Occipital lobe (tissue), 2 donors: Measurements from ENCODE around the gene THADA. TPM values are rescaled to one million over a fixed set of nuclear protein-coding genes. Genes with fewer than 3 reads are reported as not detected.
"Not testable (repeated sequence)": the region's sequence is repeated elsewhere in the genome, so short reads cannot be mapped to it uniquely, and the experiment has no call there.

Source experiments
- DNase-seq: peaks from one replicate; lab custom pipeline; 2025; lab: John Stamatoyannopoulos, UW
- total RNA-seq: library from RNA; depleted of rRNA; stranded (reverse); fragments of >200 nt; gene quantifications from one replicate; pipeline ENCODE4 v1.2.3, GENCODE V29; 2014

THADA gene
- total RNA-seq, 1 donor from 2014 or later: 40.9 TPM

DNA sequence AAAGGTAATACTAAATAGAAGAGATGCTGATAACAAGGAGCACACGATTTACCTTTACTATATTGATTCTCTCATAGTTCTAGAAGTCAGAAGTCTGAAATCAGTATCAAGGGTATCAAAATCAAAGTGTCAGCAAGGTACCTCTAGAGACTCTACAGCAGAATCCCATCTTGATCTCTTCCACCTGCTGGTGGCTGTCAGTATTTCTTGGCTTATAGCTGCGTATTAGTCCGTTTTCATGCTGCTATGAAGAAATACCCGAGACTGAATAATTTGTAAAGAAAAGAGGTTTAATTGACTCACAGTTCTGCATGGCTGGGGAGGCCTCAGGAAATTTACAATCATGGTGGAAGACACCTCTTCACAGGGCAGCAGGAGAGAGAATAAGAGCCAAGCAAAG, 149.1 kb downstream of the THADA start:
- DNase-seq: not testable (repeated sequence)

DNA sequence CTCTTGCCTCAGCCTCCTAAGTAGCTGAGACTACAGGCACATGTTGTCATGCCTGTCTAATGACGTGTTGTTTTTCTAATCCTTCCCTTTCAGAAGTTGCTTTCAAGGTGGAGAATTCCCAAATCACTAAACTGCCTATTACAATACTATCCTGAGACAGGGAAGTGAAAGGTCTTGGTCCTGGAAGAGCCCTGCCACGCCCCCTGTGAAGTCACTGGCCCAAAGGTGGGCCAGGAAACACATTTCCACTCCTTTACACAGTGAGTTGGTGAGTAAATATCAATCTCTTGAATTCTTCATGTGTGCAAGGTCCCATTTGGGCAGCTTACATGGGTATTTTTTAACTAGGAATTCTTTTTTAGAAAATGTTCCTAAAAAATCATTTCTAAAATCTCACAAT, 150.1 kb downstream of the THADA start:
- no peak for DNase-seq

DNA sequence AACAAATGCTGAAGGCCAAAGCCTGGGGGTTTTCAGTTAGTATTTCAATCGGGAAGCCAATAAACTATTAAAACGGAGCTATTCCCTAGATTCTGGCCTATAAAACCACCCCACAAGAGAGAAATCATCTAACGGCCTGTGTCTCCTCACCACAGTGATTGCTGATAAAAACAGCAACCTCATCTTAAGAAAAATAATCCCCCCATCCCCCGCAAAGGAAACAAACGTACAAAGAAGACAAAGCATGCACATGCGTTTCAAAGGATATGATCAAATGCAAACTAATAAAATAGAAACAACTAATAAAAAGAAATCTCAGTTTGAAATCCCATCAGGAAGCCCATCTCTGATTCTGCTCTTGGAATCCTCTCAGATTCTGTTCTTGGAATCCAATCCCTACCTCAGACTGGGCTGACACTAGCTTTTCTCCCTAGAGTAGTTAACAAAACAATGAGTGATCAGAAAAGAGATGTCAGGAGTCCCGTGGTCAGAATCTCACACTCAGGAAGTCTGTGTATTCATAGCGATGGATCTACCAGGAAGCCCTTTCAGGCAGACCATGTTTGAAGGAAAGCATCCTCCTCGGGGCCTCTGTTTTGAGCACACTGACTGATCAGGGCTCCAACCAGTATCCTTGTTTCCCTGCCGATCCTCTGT, 150.7 kb downstream of the THADA start:
- no peak for DNase-seq

DNA sequence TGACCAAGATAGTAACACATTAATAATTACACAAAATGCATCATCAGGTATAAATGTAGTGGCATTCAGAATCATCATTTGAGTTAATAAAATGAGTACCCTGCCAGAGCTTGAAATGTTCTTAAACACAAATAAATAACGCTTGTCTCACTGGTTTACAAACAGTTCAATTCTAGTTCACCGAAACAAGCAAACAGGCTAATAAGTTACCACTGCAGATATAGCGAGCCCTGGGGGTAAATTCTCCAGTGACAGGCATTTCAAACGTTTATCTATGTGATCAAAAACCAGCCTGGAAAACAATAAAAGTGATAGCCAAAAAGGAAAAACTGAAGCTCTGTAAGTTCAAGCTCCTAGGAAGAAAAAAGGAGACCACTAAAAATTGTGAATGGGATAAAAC, 152.6 kb downstream of the THADA start:
- no peak for DNase-seq

DNA sequence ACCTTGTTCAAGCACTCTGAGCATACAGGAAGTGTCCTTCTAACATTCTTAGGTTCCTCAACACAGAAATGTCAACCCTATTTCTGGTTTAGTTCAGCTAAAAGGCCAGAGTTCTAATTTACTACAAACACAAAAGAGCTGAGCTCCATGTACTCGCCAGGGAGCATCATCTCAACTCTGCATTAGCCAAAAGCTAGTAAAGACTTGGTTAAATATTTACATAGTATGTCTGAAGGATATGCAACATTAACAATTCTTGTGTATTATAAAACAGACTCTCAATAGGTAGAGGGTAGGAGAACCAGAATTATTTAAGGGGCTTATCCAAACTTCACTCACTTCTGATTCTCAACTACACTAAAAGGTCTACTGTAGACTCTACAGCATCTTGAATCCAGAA, 154.6 kb downstream of the THADA start:
- DNase-seq: no peak

DNA sequence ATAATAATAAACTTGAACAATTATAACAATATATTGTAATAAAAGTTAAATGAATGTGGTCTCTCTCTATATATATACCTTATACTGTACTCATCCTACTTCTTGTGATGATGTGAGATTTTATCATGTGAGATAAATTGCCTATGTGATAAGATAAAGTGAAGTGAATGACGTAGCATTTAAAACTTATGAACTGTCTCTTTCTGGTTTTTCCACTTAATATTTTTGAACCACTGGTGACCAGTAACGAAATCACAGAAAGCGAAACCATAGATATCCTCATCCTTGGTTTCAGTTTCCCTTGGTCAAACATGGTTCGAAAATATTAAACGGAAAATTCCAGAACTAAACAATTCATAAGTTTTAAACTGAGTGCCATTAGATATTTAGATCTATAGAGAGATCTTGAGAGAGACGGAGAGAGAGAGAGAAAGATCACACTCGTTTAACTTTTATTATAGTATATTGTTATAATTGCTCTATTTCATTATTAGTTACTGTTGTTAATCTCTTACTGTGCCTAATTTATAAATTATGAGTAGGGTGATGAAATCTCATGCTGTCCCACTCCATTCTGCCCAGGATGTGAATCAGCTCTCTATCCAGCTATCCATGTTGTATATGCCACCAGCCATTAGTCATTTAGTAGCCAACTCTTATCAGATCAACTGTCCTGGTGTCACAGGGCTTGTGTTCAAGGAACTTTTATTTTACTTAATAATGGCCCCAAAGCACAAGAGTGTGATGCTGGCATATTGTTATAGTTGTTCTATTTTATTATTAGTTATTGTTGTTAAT, 156.8 kb downstream of the THADA start:
- no peak for DNase-seq

DNA sequence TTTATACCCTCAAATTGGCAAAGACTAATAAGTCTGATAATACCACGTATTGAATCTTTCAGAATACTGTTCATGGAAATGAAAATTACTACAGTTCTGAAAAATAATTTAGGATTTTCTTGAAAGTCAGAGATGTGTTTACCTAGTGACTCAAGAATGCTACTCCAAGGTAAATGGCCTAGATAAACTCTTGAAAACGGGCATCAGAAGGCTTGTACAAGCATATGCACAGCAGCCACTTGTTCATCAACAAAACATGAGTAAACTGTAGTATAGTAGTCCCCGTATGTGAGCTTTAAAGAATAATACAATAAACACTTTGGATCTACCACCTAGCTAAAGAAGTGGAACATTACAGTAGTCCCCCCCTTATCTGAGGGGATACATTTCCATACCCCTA, 157.5 kb downstream of the THADA start:
- no peak for DNase-seq

DNA sequence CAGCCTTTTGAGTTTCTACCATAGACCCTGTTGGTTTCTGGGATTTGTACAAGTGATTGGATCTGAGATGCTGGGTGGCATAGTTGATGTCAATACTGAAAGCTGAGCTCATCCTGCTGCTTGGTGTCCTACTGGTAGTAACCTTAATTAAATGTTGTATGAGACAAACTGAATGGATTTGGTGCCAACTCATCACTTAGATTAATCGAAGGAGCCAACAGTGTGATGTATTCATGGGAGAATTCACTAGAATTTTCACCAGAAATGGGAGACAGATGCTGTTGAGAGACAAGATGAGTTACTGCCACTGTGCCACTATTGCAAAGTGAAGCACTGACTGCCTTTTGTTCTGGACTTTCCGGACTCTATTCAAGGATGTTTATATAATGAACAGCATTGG, 158.5 kb downstream of the THADA start:
- no peak for DNase-seq

DNA sequence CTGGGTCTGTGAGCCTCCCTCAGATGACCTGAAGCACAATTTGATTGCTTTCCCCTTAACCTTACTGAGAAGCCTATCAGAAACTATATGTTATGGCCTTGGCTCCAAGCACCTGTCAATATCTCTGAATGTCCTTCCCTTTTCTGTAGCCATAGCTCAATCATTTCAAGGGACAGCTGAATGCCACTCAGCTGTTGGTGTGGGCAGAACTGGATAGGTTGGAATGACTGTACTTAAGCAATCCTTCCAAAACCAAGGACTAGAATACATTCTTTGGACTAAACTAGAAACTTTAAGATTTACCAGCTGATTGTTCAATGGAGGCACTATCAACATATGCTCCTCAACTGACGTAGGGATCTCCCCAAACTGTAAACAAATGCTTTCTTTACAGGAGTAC, 159.4 kb downstream of the THADA start:
- DNase-seq: no peak

DNA sequence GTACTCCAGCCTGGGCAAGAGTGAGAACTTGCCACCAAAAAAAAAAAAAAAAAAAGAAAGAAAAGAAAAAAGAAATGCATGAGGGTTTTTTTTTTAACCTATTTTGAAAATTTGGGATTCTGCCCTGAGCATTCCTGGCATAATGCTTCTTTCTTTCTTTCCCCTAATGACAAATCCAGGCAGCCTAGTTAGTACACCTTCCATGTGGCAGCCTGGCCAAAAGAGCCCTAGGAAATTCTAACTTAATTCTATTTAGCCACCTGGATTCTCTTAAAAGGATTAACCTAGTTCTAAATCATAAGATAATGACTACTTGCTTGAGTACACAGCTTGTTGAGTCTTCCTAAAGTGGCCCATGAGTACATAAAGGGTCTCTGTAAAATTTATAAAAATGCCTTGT, 160.1 kb downstream of the THADA start:
- no peak for DNase-seq

DNA sequence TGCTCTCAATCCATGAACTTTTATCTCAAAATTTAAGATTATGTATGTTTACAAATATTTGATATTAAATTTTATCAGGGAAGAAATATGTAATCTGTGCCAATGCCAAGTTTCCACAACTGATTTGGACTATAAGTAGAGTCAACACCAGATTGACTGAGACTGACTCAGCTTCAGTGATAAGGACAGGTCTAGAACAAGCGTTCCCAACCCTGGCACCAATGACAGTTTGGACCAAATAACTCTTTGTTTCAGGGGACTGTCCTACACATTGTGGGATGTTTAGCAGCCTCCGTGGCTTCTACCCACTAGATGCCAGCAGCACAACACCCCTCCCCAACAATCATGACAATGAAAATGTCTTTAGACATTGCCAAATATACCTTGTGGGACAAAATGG, 165.3 kb downstream of the THADA start:
- no peak for DNase-seq

DNA sequence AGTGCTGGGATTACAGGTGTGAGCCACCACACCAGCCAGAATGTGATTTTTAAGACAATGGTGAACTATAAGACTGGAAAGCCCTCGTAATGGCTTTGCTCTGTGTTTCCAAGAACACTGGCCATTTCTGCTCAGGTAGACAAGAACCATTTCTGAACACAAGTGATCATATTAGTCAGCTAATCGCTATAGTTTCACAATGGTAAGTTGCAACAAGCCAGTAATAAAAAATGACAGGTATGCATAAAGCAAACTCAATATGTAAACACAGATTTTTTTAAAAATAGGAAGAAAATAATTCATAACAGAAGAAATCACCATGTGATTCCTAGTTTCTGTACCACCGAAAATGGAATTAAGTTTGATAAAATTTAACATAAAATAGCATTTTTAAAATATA, 166.5 kb downstream of the THADA start:
- no peak for DNase-seq

DNA sequence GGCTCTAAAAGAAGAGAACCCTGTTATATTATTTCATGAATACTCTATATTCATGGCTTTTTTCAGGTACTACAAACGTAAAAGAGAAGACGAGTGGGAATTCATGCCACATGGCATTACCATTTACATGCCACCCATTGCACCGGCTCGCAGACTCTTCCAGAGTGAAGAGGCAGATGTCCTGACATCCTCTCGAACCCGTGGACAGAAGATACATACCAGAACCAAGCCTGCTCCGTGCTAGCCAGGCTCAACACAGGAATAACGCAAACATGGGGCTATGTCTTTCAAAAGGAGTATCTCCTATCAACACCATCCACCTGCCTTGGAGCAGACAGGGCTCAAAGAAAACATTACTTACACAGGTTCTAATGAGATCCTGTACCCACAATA, 168.8 kb downstream of the THADA start:
- no peak for DNase-seq

DNA sequence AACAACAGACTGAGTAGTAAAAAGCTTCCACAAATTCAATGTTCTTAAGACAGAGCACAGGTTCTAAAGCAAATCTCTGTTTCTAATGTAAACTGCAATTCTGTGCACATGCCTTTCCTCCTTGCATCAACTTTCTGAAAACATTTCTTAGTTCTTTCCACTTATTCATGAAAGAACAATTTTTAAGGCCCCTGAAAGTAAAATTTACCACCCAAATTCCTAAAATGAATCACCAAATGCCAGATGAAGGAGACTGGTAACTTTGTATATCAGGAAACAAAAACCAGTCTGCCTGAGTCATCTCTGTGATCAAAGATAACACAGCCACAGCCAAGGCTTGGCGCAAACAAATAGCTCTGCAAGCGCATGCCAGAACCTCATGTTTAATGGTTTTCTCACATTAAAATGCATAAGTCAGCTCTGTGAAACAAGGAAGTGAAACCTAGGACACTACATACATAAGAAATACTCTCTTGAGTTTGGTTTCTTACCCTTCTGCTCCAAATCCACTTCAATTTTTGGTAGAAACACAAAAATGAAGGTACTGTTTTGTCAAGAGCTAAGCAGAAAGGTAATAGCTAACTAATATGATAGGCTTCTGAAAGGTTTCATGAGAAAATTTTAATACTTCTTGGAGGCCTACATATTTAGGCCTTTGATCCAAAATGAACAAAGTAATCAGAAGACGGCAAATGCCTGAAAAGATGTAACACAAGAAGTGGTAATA, 169.4 kb downstream of the THADA start:
- DNase-seq: peak; percentile 40

DNA sequence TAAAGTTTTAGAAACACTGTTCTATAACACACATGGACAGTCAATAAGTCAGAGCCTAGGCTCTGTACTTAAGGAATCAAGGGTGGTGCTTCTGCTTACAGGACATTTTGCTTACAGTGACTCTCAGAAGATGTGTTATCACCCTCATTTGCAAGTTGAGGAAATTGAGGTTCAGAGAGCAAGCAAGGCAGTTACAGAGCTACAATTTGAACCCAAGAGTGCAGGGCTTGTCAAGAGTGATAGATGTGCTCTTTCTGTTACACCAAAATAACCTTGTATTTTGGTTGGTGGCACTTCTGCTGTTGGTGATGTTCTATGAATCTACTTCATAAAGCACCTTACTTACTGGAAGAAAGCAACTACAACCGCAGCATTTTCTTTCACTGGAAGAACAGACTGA, 170.2 kb downstream of the THADA start:
- DNase-seq: no peak

DNA sequence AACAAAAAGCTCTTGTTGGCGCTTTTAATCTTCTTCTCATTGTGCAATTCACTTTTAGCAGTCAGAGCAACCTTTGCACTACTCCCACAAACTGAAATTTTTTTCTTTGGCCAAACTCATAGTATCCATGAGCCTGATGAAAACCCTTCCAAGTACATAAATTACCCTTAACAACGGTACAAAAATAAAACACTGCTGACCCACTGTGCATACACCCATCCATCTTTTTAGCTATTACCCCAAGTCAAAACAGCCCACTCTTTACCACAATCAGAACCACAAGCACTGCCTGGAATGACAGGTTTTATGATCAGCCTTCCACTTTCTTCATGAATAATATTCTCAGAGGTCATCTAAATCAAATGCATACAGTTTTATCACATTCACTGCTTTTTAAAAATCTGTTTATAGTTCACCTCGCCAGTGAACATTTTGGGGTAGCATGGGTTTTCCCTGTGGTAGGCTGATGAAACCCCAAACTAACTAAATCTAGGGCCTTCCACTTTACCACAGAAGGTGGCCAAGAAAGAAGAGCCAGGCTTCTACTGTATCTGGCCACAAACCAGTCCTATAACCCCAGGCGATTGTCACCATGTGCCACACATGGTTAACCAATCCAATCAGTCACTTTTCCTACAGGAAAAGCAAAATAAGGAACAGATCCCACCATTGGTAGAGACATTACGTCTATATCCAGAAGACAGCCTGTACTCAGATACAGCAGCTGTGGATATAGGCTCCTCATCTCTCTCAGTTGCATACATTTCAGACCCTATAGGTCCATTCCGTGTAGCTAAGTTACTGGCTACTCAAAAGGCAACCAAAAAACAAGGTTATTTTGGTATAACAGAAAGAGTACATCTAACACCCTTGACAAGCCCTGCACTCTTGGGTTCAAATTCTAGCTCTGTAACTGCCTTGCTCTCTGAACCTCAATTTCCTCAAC, 171.3 kb downstream of the THADA start:
- no peak for DNase-seq

DNA sequence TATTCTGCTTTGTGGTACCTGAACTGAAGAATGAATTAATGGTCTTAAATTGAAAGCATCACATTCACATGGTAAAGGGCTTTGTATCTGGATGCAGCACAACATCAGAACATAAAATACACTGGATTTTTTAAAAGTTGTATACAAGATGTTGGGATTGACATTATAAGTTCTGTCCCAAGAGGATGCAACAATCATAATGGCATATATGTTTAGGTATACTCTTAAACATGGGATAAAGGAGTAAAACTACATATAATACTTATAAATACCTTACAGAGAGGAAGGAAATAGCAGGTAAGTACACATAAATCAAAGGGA, 171.9 kb downstream of the THADA start:
- no peak for DNase-seq

DNA sequence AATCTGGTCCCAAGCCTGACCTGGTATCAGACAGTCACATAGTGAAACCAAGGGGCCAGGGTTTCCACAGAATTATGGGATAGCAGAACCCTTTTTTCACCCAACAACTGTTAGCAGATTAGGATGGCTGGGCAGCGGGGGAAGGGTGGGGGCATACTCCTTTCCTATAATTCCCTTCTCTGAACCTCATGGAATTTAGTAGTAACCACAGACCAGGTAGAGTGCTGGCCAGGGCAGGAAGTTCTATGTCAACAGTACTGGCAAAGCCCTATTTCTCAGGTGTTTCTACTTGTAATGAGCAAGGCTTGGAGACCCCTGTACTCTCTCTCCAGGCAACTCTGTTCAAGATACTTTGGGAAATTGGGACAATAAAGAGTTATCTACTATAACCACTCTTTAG, 174.6 kb downstream of the THADA start:
- DNase-seq: no peak

DNA sequence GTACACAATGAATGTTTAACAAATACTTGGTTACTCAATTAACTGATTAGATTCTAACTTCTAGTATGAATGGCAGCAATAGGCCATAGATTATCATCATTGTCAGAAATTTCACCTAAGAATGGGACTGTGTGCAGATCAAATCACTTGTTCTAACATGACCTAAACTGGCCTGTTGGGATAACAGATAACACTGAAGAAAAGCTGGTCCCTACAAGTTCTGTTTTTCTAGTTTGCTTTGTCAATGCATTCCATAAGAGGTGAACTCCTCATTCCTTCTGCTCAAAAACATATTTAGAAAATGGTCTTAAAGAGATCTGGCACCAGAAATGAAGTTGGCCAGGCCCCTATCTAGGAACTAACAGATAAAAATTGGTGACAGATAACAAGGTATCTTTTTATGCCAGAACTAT, 175.4 kb downstream of the THADA start:
- DNase-seq: no peak

DNA sequence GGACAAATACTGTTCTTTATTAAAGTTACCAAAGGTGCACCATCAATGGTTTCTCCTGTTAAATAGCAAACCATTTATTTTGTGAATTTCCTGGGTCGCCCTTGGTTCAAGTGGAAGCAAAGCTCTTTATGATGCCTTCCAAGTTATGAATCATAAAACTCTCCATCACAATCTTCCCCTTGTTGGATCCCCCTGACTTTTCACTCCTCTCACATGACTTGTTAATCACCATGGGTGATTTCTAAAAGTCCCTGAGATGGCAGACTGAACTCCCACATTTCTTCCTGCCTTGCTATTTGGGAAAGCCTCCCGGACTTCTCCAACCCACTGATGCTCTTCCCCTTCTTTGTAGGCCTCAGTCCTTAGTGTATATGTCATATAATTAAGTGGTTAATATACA, 176.0 kb downstream of the THADA start:
- no peak for DNase-seq

DNA sequence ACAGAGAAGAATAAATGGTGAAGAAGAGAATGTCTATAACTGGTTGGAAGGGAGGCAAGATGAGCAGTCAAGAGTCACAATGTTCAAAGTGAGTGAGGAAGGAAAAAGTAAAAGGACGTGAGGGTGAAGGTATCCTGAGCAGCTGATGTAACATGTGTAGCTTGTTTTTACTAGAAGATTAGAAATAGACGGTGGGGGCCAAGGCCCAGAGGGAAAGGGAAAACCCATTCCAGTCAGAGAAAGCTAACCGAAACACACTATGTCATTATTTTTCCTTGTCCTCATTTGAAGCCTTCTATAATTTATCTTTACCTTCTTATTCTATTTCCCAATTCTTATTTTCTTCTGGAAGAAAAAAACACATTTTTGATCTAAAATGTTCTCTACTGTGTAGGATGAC, 176.6 kb downstream of the THADA start:
- no peak for DNase-seq

DNA sequence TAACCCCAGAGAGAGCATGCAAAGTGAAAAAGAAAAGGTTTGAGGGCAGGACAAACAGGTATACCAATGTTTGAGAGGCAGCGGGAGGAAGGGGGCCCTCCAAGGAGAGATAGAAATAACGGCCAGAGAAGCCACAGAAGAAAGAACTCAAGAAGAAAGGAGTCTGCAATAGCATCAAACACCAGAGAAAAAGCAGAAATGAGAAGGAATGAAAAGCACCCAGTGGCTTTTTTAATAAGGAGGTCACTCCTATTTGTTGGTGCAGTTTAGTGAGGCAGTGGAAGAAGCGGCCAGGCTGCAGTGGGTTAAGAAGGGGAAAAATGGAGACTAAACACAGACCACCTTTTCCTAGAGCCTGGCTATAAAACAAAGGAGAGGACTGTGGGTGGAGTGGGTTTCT, 177.2 kb downstream of the THADA start:
- no peak for DNase-seq
